ACC112 (cell line): ENCODE measurements around the gene DYNC2LI1.

Experiments used
- H2AFZ ChIP-seq: fragments of 200-600 bp; sonication (generic); one replicate; pipeline ENCODE4 v1.6.0; 2017; ENCODE audit warnings: antibody characterized with exemption, low read length; ENCODE audit not compliant: unreplicated experiment
- H3K27ac ChIP-seq: fragments of 200-600 bp; sonication (generic); 2 replicates; pipeline ENCODE4 v1.5.1; 2014; ENCODE audit warnings: low read depth, mild to moderate bottlenecking, antibody characterized with exemption, low read length, moderate library complexity
- H3K27me3 ChIP-seq: fragments of 200-600 bp; sonication (generic); 2 replicates; pipeline ENCODE4 v1.6.1; 2014; ENCODE audit warnings: mild to moderate bottlenecking, antibody characterized with exemption, low read length, moderate library complexity, mixed read lengths; ENCODE audit not compliant: insufficient read depth
- H3K36me3 ChIP-seq: fragments of 200-600 bp; sonication (generic); 2 replicates; pipeline ENCODE4 v1.6.1; 2016; ENCODE audit warnings: mild to moderate bottlenecking, antibody characterized with exemption, low read length, moderate library complexity, mixed read lengths; ENCODE audit not compliant: insufficient read depth
- H3K4me1 ChIP-seq: fragments of 200-600 bp; sonication (generic); one replicate; pipeline ENCODE4 v1.6.1; 2016; ENCODE audit warnings: low read length, mixed read lengths; ENCODE audit not compliant: insufficient read depth, unreplicated experiment, control insufficient read depth
- H3K4me3 ChIP-seq: fragments of 200-600 bp; sonication (generic); 2 replicates; pipeline ENCODE4 v1.5.1; 2014; ENCODE audit warnings: mild to moderate bottlenecking, low read depth, low read length
- H3K79me2 ChIP-seq: fragments of 200-600 bp; sonication (generic); one replicate; pipeline ENCODE4 v1.6.0; 2016; ENCODE audit warnings: low read length; ENCODE audit not compliant: control insufficient read depth, unreplicated experiment, insufficient read depth

Gene DYNC2LI1

DNA sequence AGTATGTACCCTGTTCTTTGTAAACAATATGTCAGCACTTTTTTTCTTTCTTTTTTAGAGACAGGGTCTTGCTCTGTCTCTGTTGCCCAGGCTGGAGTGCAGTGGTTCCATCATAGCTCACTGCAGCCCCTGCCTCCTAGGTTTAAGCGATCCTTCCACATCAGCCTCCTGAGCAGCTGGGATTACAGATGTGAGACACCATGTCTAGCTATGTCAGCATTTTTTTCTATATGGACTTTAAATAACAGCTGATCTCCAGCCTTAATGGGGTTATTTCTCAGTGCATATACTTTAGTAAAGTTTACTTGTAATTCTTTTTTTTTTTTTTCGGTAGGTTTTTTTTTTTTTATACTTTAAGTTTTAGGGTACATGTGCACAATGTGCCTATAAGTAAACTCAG is 38.2 kb downstream of the DYNC2LI1 start:
- no peak overlapping the region for H3K27ac ChIP-seq
- no peaks in the 10 kb centered on the region for H3K36me3 ChIP-seq
- H3K4me1 ChIP-seq = no peaks in the 10 kb centered on the region
- no peak overlapping the region for H3K4me3 ChIP-seq
- H3K27me3 ChIP-seq = no peaks in the 10 kb centered on the region
- H2AFZ ChIP-seq = no peak overlapping the region
- H3K79me2 ChIP-seq = no peaks in the 10 kb centered on the region

DNA sequence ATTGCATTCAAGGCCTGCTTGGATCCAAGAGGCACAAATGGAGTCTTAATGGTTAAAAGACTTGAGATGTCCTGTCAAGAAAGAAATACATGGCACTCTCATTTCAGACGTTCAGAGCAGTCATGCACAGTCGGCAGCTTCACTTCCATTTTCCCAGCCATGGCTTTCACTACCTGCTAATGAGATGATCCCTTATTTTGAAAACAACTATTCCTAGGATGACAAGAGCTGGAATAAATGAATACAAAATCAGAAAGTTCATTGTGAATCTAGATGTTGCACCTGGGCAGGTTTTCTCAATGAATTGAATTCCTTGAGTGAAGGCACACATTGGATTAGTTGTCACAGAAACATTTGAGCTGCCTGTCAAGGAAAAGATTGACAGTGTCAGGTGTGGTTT is 39.1 kb downstream of the DYNC2LI1 start:
- H3K4me3 ChIP-seq = no peak overlapping the region
- no peak overlapping the region for H3K27ac ChIP-seq
- no peak overlapping the region for H2AFZ ChIP-seq
- no peaks in the 10 kb centered on the region for H3K4me1 ChIP-seq
- H3K27me3 ChIP-seq = no peaks in the 10 kb centered on the region
- H3K36me3 ChIP-seq = no peaks in the 10 kb centered on the region
- H3K79me2 ChIP-seq = no peaks in the 10 kb centered on the region

DNA sequence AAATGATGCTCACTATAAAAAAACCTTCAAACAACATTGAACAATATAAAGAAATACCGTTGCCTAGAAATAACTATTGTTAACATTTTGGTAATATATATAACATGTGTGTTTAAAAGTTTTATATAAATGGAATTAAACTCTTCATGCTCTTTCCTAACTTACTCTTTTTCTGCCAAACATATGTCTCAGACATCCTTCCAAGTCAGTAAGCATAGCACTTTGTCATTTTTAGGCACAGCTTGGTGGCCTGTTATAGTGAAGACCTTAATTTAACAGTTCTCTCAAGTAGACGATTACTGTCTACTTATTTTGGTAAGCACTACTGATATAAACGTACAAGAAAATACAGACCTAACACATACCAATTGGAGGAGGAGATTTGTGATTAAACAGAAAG is 40.9 kb downstream of the DYNC2LI1 start:
- H3K27ac ChIP-seq = no peak overlapping the region
- H2AFZ ChIP-seq = no peak overlapping the region
- H3K4me3 ChIP-seq = no peak overlapping the region
- no peaks in the 10 kb centered on the region for H3K36me3 ChIP-seq
- peaks cover 4% of the 10 kb centered on the region for H3K4me1 ChIP-seq
- no peaks in the 10 kb centered on the region for H3K27me3 ChIP-seq
- H3K79me2 ChIP-seq = no peaks in the 10 kb centered on the region

DNA sequence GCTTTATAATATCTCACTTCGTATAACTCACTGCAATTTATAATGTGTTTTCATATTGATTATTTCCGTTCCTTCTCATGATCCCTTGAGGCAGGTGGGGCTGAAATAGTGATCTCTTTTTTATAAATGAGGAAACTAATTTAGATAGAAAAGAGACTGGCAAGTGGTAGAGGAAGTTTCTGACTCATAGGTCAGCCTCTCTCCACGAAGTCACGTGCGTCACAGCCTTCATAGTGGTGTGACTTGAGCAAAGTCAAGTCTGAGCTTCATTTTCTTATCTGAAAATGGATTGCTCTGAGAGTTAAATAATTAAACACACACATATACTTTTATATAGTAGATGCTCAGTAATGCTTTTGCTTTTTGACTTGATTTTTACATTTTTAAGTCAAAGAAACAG is 44.9 kb downstream of the DYNC2LI1 start:
- no peaks in the 10 kb centered on the region for H3K79me2 ChIP-seq
- no peaks in the 10 kb centered on the region for H3K36me3 ChIP-seq
- no peak overlapping the region for H3K4me3 ChIP-seq
- peaks cover 4% of the 10 kb centered on the region for H3K4me1 ChIP-seq
- H3K27me3 ChIP-seq = peaks cover 28% of the 10 kb centered on the region
- no peak overlapping the region for H2AFZ ChIP-seq
- no peak overlapping the region for H3K27ac ChIP-seq

DNA sequence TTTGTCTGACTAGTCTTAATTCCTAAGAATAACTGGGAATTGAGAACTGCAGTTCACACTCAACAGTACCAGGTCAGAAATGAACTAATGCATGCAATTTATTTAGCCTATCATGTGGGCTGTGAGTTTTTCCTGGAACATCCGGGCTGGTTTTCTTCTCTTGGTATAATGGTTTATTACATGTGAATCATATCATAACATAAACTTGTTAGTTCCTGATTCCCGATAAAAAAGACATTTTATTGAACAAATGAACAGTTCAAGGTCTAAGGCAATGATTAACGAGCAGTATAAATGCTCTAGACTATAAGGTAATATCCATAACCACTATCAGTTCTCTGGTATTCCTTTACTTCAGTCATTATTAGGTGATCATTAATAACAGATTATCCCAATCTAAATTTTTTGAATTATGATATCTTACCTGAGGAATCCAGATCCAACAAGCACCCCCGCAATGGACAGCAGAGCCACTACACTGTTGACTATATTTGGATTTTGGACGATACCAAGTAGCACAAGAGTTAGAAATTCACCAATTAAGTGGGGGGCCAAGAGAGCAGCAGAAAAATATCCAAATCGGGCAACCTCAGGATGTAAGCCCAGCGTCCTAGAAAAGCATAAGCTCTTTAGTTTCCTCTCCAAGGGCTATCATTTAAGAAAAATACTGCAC is 45.8 kb downstream of the DYNC2LI1 start:
- Histone ChIP-seq H3K27me3 (peaks cover 37% of the 10 kb centered on the region), H3K36me3 (no peaks in the 10 kb centered on the region), H3K27ac (no peak overlapping the region), H3K4me3 (no peak overlapping the region), H3K79me2 (no peaks in the 10 kb centered on the region), H3K4me1 (peaks cover 4% of the 10 kb centered on the region), H2AFZ (no peak overlapping the region)

DNA sequence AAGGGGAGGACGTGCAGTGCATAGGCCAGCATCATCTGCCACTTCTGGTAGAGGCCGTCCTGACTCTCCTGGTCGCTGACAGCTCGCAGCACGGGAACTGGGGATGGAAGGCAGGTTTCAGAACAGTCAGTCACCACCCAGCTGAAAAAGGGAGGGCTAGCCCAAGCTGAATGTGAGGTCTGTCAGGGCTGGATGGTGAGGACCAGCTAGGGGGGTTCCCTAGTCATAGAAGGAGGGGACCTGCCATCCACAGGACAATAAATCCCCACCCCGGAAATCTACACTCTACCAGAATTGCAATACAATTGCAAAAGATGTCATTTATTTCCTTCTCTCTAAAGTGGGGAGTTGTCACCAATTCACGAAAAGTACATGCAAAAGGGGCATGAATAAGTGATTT is 49.0 kb downstream of the DYNC2LI1 start:
- Histone ChIP-seq H2AFZ (no peak overlapping the region), H3K79me2 (no peaks in the 10 kb centered on the region), H3K4me1 (peaks cover 4% of the 10 kb centered on the region), H3K27ac (no peak overlapping the region), H3K4me3 (no peak overlapping the region), H3K27me3 (peaks cover 39% of the 10 kb centered on the region), H3K36me3 (no peaks in the 10 kb centered on the region)

DNA sequence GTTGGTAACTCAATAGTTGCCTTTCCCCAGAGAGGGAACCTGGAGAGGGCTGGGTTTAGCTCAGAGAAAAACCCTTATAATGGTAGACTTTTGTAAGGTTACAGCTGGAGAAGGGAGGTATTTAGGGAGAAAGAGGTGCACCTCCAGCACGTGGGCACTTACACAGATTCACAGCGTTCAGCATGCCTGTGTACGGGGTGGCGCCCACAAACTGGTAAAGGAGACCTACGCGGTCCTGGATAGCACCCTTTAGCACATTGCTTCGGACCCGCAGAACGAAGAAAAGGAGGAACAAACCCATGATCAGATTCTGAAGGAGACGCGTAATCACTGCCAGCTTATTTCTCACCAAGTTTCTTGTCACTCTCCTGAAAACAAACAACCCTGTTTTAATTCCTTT is 49.9 kb downstream of the DYNC2LI1 start:
- Histone ChIP-seq H3K4me1 (peaks cover 1% of the 10 kb centered on the region), H3K36me3 (no peaks in the 10 kb centered on the region), H3K79me2 (no peaks in the 10 kb centered on the region), H2AFZ (no peak overlapping the region), H3K27ac (no peak overlapping the region), H3K4me3 (no peak overlapping the region), H3K27me3 (peaks cover 39% of the 10 kb centered on the region)

DNA sequence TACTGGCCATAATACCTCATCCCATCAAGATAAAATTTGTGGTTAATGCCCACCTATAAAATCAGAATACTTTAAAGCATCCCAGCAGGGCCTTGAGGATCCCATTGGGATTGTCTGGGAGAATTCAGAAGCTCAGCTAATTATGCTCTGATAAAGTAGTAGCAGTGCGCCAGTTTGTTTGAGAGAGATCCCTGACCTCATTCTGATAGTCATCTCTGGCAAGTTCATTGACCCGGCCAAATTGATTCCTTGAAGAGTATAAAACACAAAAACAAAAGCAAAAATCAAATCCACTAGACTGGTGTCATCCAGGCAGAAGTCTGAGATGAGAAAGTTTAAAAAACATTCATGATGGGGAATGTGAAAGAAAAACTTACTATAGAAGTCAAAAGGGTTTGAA is 50.7 kb downstream of the DYNC2LI1 start:
- Histone ChIP-seq H3K4me1 (no peaks in the 10 kb centered on the region), H3K79me2 (no peaks in the 10 kb centered on the region), H3K27me3 (peaks cover 45% of the 10 kb centered on the region), H3K4me3 (no peak overlapping the region), H3K27ac (no peak overlapping the region), H3K36me3 (no peaks in the 10 kb centered on the region), H2AFZ (no peak overlapping the region)

DNA sequence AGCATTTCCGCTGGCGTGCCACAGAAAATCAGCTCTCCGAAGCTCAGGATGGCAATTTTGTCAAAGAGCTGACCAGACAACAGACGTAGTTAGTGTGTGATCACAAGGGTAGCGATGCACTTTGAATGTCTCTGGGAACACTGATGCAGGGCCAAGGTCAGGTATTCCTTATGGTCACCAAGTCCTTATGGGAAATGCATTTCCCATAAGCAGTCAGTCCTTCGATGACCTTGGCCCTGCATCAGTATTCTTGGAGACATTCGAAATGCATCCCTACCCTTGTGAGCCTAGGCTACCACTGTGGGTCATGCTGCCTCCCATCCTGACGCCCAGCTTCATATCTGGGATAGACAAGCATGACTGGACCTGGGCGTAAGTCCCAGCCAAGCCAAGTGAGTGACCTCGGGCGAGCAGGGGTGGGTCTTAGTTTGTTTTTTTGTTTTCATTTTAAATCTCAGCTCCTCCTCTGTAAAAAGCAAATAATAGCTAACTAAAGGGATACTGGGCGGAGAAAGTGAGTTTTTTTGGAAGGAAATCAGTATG is 51.2 kb downstream of the DYNC2LI1 start:
- H3K36me3 ChIP-seq = no peaks in the 10 kb centered on the region
- H3K27me3 ChIP-seq = peaks cover 50% of the 10 kb centered on the region
- no peaks in the 10 kb centered on the region for H3K4me1 ChIP-seq
- no peak overlapping the region for H3K4me3 ChIP-seq
- no peaks in the 10 kb centered on the region for H3K79me2 ChIP-seq
- H3K27ac ChIP-seq = no peak overlapping the region
- no peak overlapping the region for H2AFZ ChIP-seq

DNA sequence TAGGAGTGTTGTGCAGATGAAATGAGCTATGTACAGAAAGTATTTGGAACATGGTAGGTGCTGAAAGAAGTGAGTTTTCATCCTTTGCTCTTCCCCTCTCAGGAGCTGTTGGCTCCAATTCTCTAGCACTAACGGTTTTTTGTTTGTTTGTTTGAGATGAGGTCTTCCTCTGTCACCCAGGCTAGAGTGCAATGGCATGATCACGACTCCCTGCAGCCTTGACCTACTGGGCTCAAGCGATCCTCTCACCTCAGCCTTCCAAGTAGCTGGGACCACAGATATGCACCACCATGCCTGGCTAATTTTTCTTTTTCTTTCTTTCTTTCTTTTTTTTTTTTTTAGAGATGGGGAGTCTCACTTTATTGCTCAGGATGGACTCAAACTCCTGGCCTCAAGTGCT is 52.0 kb downstream of the DYNC2LI1 start:
- no peaks in the 10 kb centered on the region for H3K79me2 ChIP-seq
- no peak overlapping the region for H3K4me3 ChIP-seq
- H3K27ac ChIP-seq = no peak overlapping the region
- no peaks in the 10 kb centered on the region for H3K4me1 ChIP-seq
- H3K27me3 ChIP-seq = peaks cover 58% of the 10 kb centered on the region
- H2AFZ ChIP-seq = no peak overlapping the region
- no peaks in the 10 kb centered on the region for H3K36me3 ChIP-seq
